Putamen (tissue), 1 donor: Measurements from ENCODE around the gene TNS3.
"Not testable (repeated sequence)": the region's sequence is repeated elsewhere in the genome, so short reads cannot be mapped to it uniquely, and the experiment has no call there.

Experiments used
- DNase-seq: peaks from one replicate; pipeline ENCODE4 v3.0.0-alpha.2; 2016; ENCODE audit warnings: low spot score

The TNS3 gene

GRCh38 chr7:47449810-47450590 is 131.9 kb downstream of the TNS3 start:
- no peak for DNase-seq

GRCh38 chr7:47448971-47449370 is 132.9 kb downstream of the TNS3 start:
- DNase-seq, result no peak

GRCh38 chr7:47447621-47448349 is 134.1 kb downstream of the TNS3 start:
- DNase-seq, result no peak

GRCh38 chr7:47446871-47447466 is 134.9 kb downstream of the TNS3 start:
- DNase-seq, result no peak

GRCh38 chr7:47444376-47445098 is 137.4 kb downstream of the TNS3 start:
- no peak for DNase-seq

GRCh38 chr7:47443049-47443448 is 138.9 kb downstream of the TNS3 start:
- DNase-seq, result no peak

GRCh38 chr7:47442605-47442865 is 139.4 kb downstream of the TNS3 start:
- no peak for DNase-seq

GRCh38 chr7:47441796-47442604 is 139.9 kb downstream of the TNS3 start:
- DNase-seq, result no peak

GRCh38 chr7:47441048-47441447 is 140.9 kb downstream of the TNS3 start:
- not testable (repeated sequence) for DNase-seq

GRCh38 chr7:47440320-47440719 is 141.6 kb downstream of the TNS3 start:
- DNase-seq, result no peak

- DNase-seq, result no peak
Observed at GRCh38 chr7:47439181-47439667, 142.7 kb downstream of the TNS3 start.

- no peak for DNase-seq
Observed at GRCh38 chr7:47438411-47439029, 143.4 kb downstream of the TNS3 start.

GRCh38 chr7:47435889-47436312 is 146.0 kb downstream of the TNS3 start:
- no peak for DNase-seq

GRCh38 chr7:47433564-47433895 is 148.4 kb downstream of the TNS3 start:
- no peak for DNase-seq

- DNase-seq, result no peak
Observed at GRCh38 chr7:47432671-47433563, 149.0 kb downstream of the TNS3 start.

- no peak for DNase-seq
Observed at GRCh38 chr7:47430422-47430821, 151.5 kb downstream of the TNS3 start.

- DNase-seq, result no peak
Observed at GRCh38 chr7:47428768-47429472, 153.0 kb downstream of the TNS3 start.

GRCh38 chr7:47428052-47428767 is 153.7 kb downstream of the TNS3 start:
- DNase-seq, result no peak
